ENCODE measurements around the gene KLF14. TPM values are rescaled to one million over a fixed set of nuclear protein-coding genes. Genes with fewer than 3 reads are reported as not detected.

Gene KLF14
- total and polyA plus RNA-seq, 2 of the 4 experiments (the other 2 are of a cell fraction): 0.05 TPM; not detected in 1

DNA sequence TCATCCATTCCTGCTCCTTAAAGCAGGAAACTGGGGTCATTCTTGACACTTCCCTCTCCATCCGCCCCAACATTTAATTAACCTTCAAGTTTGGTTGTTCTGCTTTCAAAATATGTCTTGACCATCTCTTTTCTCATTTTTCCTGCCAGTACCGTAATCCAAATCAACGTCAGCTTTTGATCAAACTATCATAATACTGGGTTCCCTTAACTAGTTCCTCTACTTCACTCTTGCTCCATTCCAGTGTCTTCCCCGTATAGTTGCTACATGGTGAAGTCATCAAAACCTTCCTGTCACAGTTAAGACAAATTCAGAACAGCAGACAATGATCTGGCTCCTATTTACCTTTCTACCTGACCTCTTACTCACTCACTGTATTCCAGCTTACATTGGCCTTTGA is 6.6 kb upstream of the KLF14 start:
- H4K5ac ChIP-seq (ENCODE audit: low read depth, low read length): no peak overlapping the region
- H3K4me3 ChIP-seq (ENCODE audit: insufficient read depth, low read depth, low read length): no peak overlapping the region
- in situ Hi-C loops (cut with MboI; ENCODE audit: low sequenced_read_pairs): no loop called here
- H3K18ac ChIP-seq (ENCODE audit: low read depth, low read length): no peak overlapping the region
- TF ChIP-seq MXI1 (IDR thresholded peaks at IDR 0.05; ENCODE audit: borderline replicate concordance, low read depth, low read length) (no peak), POLR2A (IDR thresholded peaks at IDR 0.05; ENCODE audit: low read depth, low read length) (no peak), MAFK (IDR thresholded peaks at IDR 0.05; ENCODE audit: low read depth, low read length) (no peak), RCOR1 (IDR thresholded peaks at IDR 0.05; ENCODE audit: insufficient replicate concordance, low read length) (no peak), SMC3 (IDR thresholded peaks at IDR 0.05; ENCODE audit: low read depth, low read length) (no peak), FOS (IDR thresholded peaks at IDR 0.05; ENCODE audit: low read depth, low read length) (no peak), RAD21 (IDR thresholded peaks at IDR 0.05; ENCODE audit: low read length) (no peak)
- TF ChIP-seq, protein P1, sequence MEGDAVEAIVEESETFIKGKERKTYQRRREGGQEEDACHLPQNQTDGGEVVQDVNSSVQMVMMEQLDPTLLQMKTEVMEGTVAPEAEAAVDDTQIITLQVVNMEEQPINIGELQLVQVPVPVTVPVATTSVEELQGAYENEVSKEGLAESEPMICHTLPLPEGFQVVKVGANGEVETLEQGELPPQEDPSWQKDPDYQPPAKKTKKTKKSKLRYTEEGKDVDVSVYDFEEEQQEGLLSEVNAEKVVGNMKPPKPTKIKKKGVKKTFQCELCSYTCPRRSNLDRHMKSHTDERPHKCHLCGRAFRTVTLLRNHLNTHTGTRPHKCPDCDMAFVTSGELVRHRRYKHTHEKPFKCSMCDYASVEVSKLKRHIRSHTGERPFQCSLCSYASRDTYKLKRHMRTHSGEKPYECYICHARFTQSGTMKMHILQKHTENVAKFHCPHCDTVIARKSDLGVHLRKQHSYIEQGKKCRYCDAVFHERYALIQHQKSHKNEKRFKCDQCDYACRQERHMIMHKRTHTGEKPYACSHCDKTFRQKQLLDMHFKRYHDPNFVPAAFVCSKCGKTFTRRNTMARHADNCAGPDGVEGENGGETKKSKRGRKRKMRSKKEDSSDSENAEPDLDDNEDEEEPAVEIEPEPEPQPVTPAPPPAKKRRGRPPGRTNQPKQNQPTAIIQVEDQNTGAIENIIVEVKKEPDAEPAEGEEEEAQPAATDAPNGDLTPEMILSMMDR (conservative IDR thresholded peaks at IDR 0.05; ENCODE audit: low read depth, low read length): no peak
- POLR2A ChIA-PET (ENCODE audit: unreplicated experiment): no interaction called here
- no peak overlapping the region for H3K23ac ChIP-seq (ENCODE audit: low read depth, low read length)
- H2AK9ac ChIP-seq (replicated peaks; ENCODE audit: low read depth, low read length, poor library complexity): no peak overlapping the region
- dilution Hi-C loops (cut with HindIII; ENCODE audit: low sequenced_read_pairs, unreplicated experiment): no loop called here
- no peak overlapping the region for H2AFZ ChIP-seq (replicated peaks; ENCODE audit: low read length, poor library complexity)
- H3K4ac ChIP-seq (ENCODE audit: low read depth, low read length): no peak overlapping the region
- intact Hi-C loops (cut with micrococcal nuclease): no loop called here
- H3K9ac ChIP-seq (ENCODE audit: low read depth, low read length): no peak overlapping the region
- CTCF ChIA-PET: no interaction called here
- H2AK5ac ChIP-seq (ENCODE audit: low read depth, low read length): no peak overlapping the region
- H3K4me2 ChIP-seq (ENCODE audit: low read depth, low read length): no peak overlapping the region
- H3K79me1 ChIP-seq (ENCODE audit: low read depth in 1 of 2, low read length in 2 of 2): no peaks in the 10 kb centered on the region
- H4K8ac ChIP-seq (ENCODE audit: low read depth in 2 of 2, low read length in 2 of 2): no peak overlapping the region
- no peak overlapping the region for H3K14ac ChIP-seq (replicated peaks; ENCODE audit: low read depth, low read length)
- no peak overlapping the region for H2BK20ac ChIP-seq (ENCODE audit: low read depth, low read length)
- no peak overlapping the region for H2BK120ac ChIP-seq (ENCODE audit: low read depth, low read length)
- BruUV-seq (replicated peaks): no TSS peak
- no peaks in the 10 kb centered on the region for H3K9me1 ChIP-seq (ENCODE audit: insufficient read depth, low read length)
- H3K27ac ChIP-seq (ENCODE audit: insufficient read depth, low read length): no peak overlapping the region
- no peak for ATAC-seq (ENCODE audit: low read depth)
- WGBS, 2 experiments (ENCODE audit: extremely low coverage in 2 of 2, insufficient read length in 1 of 2): 62% methylated on average over 4 of the region's 4 CpGs; no CpG with 5 or more reads in 1 of the 2 experiments
- peaks cover 52% of the 10 kb centered on the region for H3K27me3 ChIP-seq (ENCODE audit: control insufficient read depth, insufficient read depth, low read length)
- DNase-seq: no peak
- no peak overlapping the region for H2BK5ac ChIP-seq (ENCODE audit: low read depth, low read length, poor library complexity, severe bottlenecking)
- H3K4me1 ChIP-seq (ENCODE audit: control insufficient read depth, insufficient read depth, low read length): no peaks in the 10 kb centered on the region
- H3K9me3 ChIP-seq (ENCODE audit: control insufficient read depth, insufficient read depth, low read length): no peaks in the 10 kb centered on the region; the same call in 1 of the 2 replicates
- H3K36me3 ChIP-seq (ENCODE audit: control insufficient read depth, insufficient read depth, low read length): no peaks in the 10 kb centered on the region
- H3K56ac ChIP-seq (ENCODE audit: extremely low read depth, insufficient read depth, low read length): no peak overlapping the region
- H2BK15ac ChIP-seq (ENCODE audit: low read depth, low read length): no peak overlapping the region
- no peak overlapping the region for H4K91ac ChIP-seq (ENCODE audit: insufficient read depth, low read depth, low read length)
- no peaks in the 10 kb centered on the region for H4K20me1 ChIP-seq (ENCODE audit: insufficient read depth, low read length)
